ENCODE measurements around the gene LCT. TPM values are rescaled to one million over a fixed set of nuclear protein-coding genes. Genes with fewer than 3 reads are reported as not detected.
A peak's percentile ranks its signal among the peaks of the same experiment; 100 is the strongest.

The LCT gene
- total RNA-seq, 6 experiments from 2014 or later, result not detected

DNA sequence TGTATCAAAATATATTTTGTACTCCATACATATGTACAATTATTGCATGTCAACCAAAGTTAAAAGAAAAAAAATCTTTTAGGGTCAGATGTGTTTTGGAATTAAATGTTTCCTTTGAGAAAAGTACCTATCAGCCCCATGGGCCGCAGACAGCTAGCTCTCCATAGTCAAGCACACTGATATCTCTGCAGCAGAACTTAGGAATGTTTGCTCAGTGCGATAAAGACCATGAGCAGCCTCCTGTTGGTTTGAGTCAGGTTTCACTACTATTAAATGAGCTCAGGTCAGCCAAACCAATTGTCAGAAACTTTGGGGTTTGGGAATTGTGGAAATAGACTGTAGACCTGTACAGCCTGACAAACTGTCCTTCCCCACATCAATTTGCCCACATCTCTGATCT lies 33.7 kb downstream of the LCT start:
- no peaks in the 10 kb centered on the region; the same call in 1 of the 2 replicates for H3K27me3 Mint-ChIP-seq (ENCODE audit: insufficient read depth)
- no peak for DNase-seq
- no peaks in the 10 kb centered on the region for H3K4me1 Mint-ChIP-seq (ENCODE audit: low read depth)
- peaks cover 17% of the 10 kb centered on the region for H3K9me3 Mint-ChIP-seq
- no peak overlapping the region for H3K27ac Mint-ChIP-seq
- H3K4me3 Mint-ChIP-seq, result no peak overlapping the region
- TF ChIP-seq, protein P1, sequence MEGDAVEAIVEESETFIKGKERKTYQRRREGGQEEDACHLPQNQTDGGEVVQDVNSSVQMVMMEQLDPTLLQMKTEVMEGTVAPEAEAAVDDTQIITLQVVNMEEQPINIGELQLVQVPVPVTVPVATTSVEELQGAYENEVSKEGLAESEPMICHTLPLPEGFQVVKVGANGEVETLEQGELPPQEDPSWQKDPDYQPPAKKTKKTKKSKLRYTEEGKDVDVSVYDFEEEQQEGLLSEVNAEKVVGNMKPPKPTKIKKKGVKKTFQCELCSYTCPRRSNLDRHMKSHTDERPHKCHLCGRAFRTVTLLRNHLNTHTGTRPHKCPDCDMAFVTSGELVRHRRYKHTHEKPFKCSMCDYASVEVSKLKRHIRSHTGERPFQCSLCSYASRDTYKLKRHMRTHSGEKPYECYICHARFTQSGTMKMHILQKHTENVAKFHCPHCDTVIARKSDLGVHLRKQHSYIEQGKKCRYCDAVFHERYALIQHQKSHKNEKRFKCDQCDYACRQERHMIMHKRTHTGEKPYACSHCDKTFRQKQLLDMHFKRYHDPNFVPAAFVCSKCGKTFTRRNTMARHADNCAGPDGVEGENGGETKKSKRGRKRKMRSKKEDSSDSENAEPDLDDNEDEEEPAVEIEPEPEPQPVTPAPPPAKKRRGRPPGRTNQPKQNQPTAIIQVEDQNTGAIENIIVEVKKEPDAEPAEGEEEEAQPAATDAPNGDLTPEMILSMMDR (IDR thresholded peaks at IDR 0.05), result no peak
- H3K36me3 Mint-ChIP-seq (ENCODE audit: low read depth), result peaks cover 9% of the 10 kb centered on the region; the same call in 1 of the 2 replicates

DNA sequence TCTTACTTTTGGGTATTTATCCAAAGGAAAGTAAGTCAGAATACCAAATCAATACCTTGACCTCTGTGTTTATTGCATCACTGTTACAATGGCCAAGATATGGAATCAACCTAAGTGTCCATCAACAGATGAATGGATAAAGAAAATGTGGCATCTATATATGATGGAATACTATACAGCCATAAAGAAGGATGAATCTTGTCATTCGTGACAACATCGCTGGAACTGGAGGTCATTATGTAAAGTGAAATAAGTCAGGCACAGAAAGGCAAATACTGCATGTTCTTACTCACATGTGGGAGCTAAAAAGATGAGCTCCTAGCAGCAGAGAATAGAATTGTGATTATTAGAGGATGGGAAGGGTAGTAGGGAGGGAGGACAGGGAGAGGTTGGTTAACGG lies 34.6 kb downstream of the LCT start:
- TF ChIP-seq, protein P1 (IDR thresholded peaks at IDR 0.05), result no peak
- H3K9me3 Mint-ChIP-seq, result peaks cover 17% of the 10 kb centered on the region
- DNase-seq, result no peak
- H3K4me1 Mint-ChIP-seq (ENCODE audit: low read depth), result peaks cover 9% of the 10 kb centered on the region
- no peak overlapping the region for H3K27ac Mint-ChIP-seq
- H3K36me3 Mint-ChIP-seq (ENCODE audit: low read depth), result peaks cover 9% of the 10 kb centered on the region; the same call in 1 of the 2 replicates
- H3K4me3 Mint-ChIP-seq, result no peak overlapping the region
- peaks cover 1% of the 10 kb centered on the region; the same call in 1 of the 2 replicates for H3K27me3 Mint-ChIP-seq (ENCODE audit: insufficient read depth)

DNA sequence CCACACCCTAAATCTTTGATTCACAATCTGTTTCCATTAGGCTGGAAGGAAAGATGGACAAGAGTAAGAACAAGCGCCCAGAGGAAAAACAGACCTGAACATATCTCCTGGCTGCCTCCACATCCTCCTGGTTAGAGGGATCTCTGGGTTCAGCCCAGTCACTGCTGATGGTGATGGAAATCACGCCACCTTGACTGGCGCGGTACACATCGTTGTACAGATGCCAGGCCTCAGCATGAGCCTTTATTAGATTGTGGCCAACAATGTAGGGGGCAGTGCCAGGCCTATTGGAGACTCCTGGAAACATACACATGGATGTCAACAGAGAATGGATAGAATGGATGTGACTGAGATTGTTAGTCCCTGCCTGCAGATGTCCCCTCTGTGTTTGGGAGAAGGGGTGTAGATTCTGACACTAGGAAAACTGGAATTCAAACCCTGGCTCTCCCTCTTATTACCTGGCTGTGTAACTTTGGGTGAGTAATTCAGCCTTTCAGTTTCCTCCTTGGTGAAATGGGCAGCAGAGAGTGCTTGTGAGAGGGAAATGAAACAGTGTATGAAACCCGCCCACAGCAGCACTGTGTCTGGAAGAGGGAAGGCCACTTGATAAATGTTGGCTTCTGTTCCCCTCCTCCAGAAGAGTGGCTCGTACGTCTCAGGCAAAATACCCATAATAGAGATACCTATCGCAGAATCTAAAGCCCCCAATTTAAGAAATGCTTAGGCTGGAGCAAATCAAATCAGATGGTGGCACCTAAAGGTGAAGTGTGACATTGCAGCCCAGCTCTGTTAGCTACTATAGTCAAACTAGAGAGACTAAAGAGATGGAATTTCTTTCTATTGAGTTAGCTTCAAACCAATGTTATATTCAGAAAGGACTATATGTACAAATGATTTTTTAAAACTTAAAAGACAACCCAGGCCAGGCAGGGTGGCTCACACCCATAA lies 36.2 kb downstream of the LCT start:
- TF ChIP-seq, protein P1 (IDR thresholded peaks at IDR 0.05), result peak; percentile 28
- peaks cover 11% of the 10 kb centered on the region for H3K4me1 Mint-ChIP-seq (ENCODE audit: low read depth)
- no peak for DNase-seq
- peaks cover 9% of the 10 kb centered on the region; the same call in 1 of the 2 replicates for H3K36me3 Mint-ChIP-seq (ENCODE audit: low read depth)
- H3K27ac Mint-ChIP-seq, result no peak overlapping the region
- no peak overlapping the region for H3K4me3 Mint-ChIP-seq
- H3K27me3 Mint-ChIP-seq (ENCODE audit: insufficient read depth), result peaks cover 2% of the 10 kb centered on the region; the same call in 1 of the 2 replicates
- H3K9me3 Mint-ChIP-seq, result peaks cover 17% of the 10 kb centered on the region

DNA sequence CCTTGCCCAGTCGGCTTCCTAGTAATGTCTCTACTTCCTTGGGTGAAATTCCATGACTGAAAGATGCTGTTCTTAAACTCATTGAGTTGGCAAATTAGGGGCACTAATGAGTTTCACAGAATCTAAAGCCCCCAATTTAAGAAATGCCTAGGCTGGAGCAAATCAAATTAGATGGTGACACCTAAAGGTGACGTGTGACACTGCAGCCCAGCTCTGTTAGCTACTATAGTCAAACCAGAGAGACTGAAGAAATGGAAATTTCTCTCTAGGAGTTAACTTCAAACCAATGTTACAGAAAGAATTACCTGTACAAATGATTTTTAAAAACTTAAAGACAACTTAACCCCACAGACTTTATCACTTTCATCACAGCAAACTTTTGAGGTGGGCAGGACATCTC lies 37.2 kb downstream of the LCT start:
- H3K27ac Mint-ChIP-seq, result no peak overlapping the region
- TF ChIP-seq, protein P1 (IDR thresholded peaks at IDR 0.05), result no peak
- H3K4me1 Mint-ChIP-seq (ENCODE audit: low read depth), result peaks cover 11% of the 10 kb centered on the region
- peaks cover 9% of the 10 kb centered on the region; the same call in 1 of the 2 replicates for H3K36me3 Mint-ChIP-seq (ENCODE audit: low read depth)
- no peak overlapping the region for H3K4me3 Mint-ChIP-seq
- DNase-seq, result no peak
- peaks cover 2% of the 10 kb centered on the region; the same call in 1 of the 2 replicates for H3K27me3 Mint-ChIP-seq (ENCODE audit: insufficient read depth)
- peaks cover 17% of the 10 kb centered on the region for H3K9me3 Mint-ChIP-seq

DNA sequence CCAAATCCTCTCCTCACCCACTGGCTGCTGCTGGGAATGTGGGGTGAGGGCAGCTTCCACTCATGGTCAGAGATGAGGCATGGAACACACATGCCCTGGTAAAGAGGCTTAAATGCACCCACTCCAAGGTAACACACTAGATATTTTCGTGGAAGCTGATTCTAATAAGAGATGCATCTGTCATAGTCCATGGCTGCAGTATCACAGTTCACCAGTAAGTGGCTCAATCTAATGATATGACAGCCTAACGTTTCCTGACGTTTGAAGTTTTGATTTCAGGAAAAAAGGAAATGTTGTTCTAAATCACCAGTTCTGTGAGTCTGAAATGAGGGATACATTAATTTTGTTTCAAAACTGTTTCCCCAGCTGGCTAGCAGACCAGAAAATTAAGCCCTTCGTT lies 38.2 kb downstream of the LCT start:
- TF ChIP-seq, protein P1 (IDR thresholded peaks at IDR 0.05), result peak; percentile 70
- Mint-ChIP-seq H3K4me1 (ENCODE audit: low read depth) (peaks cover 11% of the 10 kb centered on the region), H3K9me3 (peaks cover 17% of the 10 kb centered on the region), H3K27me3 (ENCODE audit: insufficient read depth) (peaks cover 2% of the 10 kb centered on the region; the same call in 1 of the 2 replicates), H3K4me3 (no peak overlapping the region), H3K36me3 (ENCODE audit: low read depth) (peaks cover 9% of the 10 kb centered on the region; the same call in 1 of the 2 replicates), H3K27ac (no peak overlapping the region)
- DNase-seq, result peak; percentile 16

Data from HFFc6 (cell line).